Common myeloid progenitor, CD34-positive (primary cell): ENCODE results near the gene ONECUT3.

ENCODE experiments used
- CTCF ChIA-PET: fragments of 350-600 bp; sonication (Branson Sonifier 250); formaldehyde crosslinking; loops from one replicate; lab custom pipeline; 2021; ENCODE audit warnings: antibody characterized with exemption; lab: Charles Lee
- POLR2A ChIA-PET: fragments of 350-600 bp; sonication (Branson Sonifier 250); formaldehyde crosslinking; loops from one replicate; lab custom pipeline; 2021; ENCODE audit warnings: antibody characterized with exemption; lab: Charles Lee
- DNase-seq, 3 donors: peaks; one replicate each; pipeline versions ENCODE4 v3.0.0 to v3.0.0-alpha.2; 2013
- H3K27ac ChIP-seq, 2 experiments: 1 replicate in 1 of 2; 2 replicates in 1 of 2; pipeline ENCODE4 v1.7.0; 2013; ENCODE audit warnings: inconsistent platforms in 2 of 2, low read length in 2 of 2, mild to moderate bottlenecking in 2 of 2, low read depth in 1 of 2, moderate library complexity in 1 of 2; ENCODE audit not compliant: severe bottlenecking in 2 of 2, insufficient read depth in 1 of 2, poor library complexity in 1 of 2
- H3K27me3 ChIP-seq, 5 experiments: replicated peaks in 2 of 5; 1 replicate in 3 of 5; 2 replicates in 2 of 5; pipeline versions ENCODE4 v1.6.1 to v1.7.0; 2013; ENCODE audit warnings: low read length in 4 of 5, mild to moderate bottlenecking in 2 of 5, moderate library complexity in 2 of 5, inconsistent platforms in 1 of 5; ENCODE audit not compliant: insufficient read depth in 5 of 5, control insufficient read depth in 4 of 5
- H3K36me3 ChIP-seq, 4 experiments: 1 replicate in 2 of 4; 2 replicates in 2 of 4; pipeline versions ENCODE4 v1.6.1 to v1.7.0; 2013; ENCODE audit warnings: low read length in 3 of 4, control low read depth in 1 of 4, mild to moderate bottlenecking in 1 of 4; ENCODE audit not compliant: control insufficient read depth in 4 of 4, insufficient read depth in 4 of 4
- H3K4me1 ChIP-seq, 4 experiments: 1 replicate in 3 of 4; 2 replicates in 1 of 4; pipeline versions ENCODE4 v1.6.1 to v1.7.1; 2013; ENCODE audit warnings: low read length in 3 of 4, mild to moderate bottlenecking in 3 of 4, control low read depth in 1 of 4, inconsistent platforms in 1 of 4, moderate library complexity in 1 of 4; ENCODE audit not compliant: control insufficient read depth in 4 of 4, insufficient read depth in 4 of 4; ENCODE audit errors: control extremely low read depth in 1 of 4
- H3K4me3 ChIP-seq, 7 experiments: 1 replicate in 4 of 7; 2 replicates in 3 of 7; pipeline versions ENCODE4 v1.5.1 to v1.7.0; 2013; ENCODE audit warnings: mild to moderate bottlenecking in 7 of 7, low read length in 6 of 7, moderate library complexity in 6 of 7, inconsistent platforms in 2 of 7, low read depth in 2 of 7, control low read depth in 1 of 7; ENCODE audit not compliant: insufficient read depth in 4 of 7, control insufficient read depth in 1 of 7; ENCODE audit errors: extremely low read depth in 1 of 7
- H3K9me3 ChIP-seq, 5 experiments: 1 replicate in 4 of 5; 2 replicates in 1 of 5; pipeline versions ENCODE4 v1.6.1 to v1.7.1; 2013; ENCODE audit warnings: low read length in 4 of 5, mild to moderate bottlenecking in 2 of 5, inconsistent platforms in 1 of 5, low read depth in 1 of 5, moderate library complexity in 1 of 5; ENCODE audit not compliant: control insufficient read depth in 4 of 5, insufficient read depth in 2 of 5; ENCODE audit errors: control extremely low read depth in 1 of 5
- WGBS: methylation state at CpG from one replicate; pipeline ENCODE4 v1.1.5; 2013; ENCODE audit not compliant: insufficient coverage; 5-methylcytosine and 5-hydroxymethylcytosine counted together

Gene ONECUT3

DNA sequence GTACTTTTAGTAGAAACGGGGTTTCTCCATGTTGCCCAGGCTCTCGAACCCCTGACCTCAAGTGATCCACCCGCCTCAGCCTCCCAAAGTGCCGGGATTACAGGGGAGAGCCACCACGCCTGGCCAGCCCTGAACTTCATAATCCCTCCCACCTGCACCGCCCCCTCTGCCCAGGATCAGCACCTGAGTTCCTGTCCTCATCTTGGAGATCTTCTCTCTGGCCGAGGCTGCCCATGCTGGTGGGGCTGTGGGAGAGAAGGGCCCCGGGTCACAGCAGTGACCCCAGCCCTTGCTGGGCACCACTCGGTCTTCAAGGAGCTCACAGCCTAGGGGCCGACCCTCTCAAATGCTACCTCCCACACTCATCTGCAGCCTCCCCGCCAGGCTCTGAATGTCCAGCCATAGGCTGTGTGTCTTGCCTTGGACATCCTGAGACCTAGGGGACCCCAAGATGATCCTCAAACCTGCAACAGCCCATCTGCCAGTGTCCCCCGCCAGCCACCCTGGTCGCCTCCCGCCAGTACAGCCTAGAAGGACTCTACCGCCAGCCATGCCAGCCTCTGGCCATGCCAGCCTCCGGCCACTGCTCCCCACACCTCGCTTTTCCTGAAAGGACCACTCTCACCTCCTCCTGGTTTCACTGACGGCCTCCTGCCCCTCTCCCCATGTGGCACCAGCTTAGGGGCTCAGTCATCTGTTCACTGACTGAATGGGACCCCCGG is 57.3 kb downstream of the ONECUT3 start:
- DNase-seq = no peak

DNA sequence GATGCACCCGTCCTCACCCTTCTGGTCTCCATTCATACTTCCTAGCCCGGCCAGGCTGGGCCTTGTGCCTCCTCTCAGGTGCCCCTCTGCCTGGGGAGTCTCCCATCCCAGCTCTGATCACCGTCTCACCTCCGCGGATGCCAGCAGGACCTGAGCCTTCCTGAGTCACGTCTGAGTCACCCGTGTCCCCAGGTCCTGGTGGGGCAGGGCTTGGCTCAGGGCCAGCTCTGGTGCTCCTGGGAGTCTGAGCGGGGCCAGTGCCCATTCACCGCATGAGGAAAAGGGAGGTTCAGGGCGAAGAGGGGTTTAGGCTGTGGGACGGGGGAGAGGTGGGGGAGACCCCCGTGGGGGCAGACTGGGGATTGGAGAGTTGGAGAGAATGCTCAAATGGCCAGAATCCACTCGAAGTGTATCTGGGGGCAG is 58.2 kb downstream of the ONECUT3 start:
- Histone ChIP-seq H3K27me3 (no peaks in the 10 kb centered on the region), H3K4me3 (peak overlapping the region in 5 of 7 experiments; percentile 26 to 76 (median 60)), H3K27ac (no peak overlapping the region), H3K36me3 (peaks cover 0 to 21% (median 12%) of the 10 kb centered on the region in 4 experiments), H3K4me1 (peaks cover 0 to 25% (median 22%) of the 10 kb centered on the region in 4 experiments), H3K9me3 (no peaks in the 10 kb centered on the region)
- 26% methylated on average over 10 of the region's 13 CpGs for WGBS
- ChIA-PET POLR2A (no interaction called here), CTCF (interaction anchor here (0.8 to 1.4 kb wide), 2 partner anchors 10 to 15 kb away, joined by 3 read pairs; no protein-coding TSS in a partner anchor)
- DNase-seq = peak; percentile 40 to 58 (median 52)

More for the DNA sequence above, 57.3 kb downstream of the ONECUT3 start:
- Histone ChIP-seq H3K9me3 (no peaks in the 10 kb centered on the region), H3K4me3 (no peak overlapping the region), H3K27me3 (no peaks in the 10 kb centered on the region), H3K27ac (no peak overlapping the region), H3K36me3 (peaks cover 0 to 12% (median 8%) of the 10 kb centered on the region in 4 experiments), H3K4me1 (peaks cover 0 to 25% (median 22%) of the 10 kb centered on the region in 4 experiments)
- POLR2A ChIA-PET = no interaction called here
- WGBS = 93% methylated on average over 16 of the region's 19 CpGs
- CTCF ChIA-PET = interaction anchor here (0.8 to 2.2 kb wide), 3 partner anchors 9 to 138 kb away, joined by 3 to 10 read pairs (median 3); no protein-coding TSS in a partner anchor

DNA sequence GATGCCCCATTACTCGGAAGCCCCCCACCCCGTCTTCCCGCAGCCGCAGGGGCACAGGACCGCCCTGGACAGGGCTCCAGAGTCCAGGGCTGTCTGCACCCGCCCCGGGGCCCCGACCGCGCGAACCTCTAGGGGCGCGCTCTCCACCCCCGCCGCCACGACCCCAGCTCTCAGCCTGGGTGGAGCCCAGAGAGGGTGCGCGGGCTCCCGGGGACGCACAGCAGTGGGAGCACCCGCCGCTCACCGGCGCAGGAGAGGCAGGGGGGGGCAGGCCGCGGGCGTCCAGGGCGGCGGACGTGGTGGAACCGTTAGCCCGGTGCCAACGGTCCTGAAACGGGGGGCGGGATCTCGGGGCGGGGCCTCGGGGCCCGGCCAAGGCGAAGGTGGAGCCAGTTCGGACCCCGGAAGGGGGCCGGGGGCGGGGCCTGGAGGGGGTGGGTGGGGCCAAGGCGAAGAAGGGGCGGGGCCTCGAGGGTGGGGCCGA is 58.7 kb downstream of the ONECUT3 start, which contains the start of gene ATP8B3:
TSS of gene ATP8B3 (minus strand) at position 335 of the 484 bp plus-strand sequence. CDS start 540 bp downstream, outside the sequence.
- Histone ChIP-seq H3K9me3 (no peaks in the 10 kb centered on the region), H3K4me1 (peaks cover 0 to 25% (median 22%) of the 10 kb centered on the region in 4 experiments), H3K27me3 (no peaks in the 10 kb centered on the region), H3K4me3 (peak within 1 kb of the TSS; percentile 34 to 89 (median 69)), H3K27ac (peak within 1 kb of the TSS in 1 of 2 experiments; percentile 58), H3K36me3 (peaks cover 0 to 26% (median 17%) of the 10 kb centered on the region in 4 experiments)
- 0% methylated on average over 24 of the region's 48 CpGs for WGBS
- ChIA-PET POLR2A (no interaction called here), CTCF (interaction anchor here (0.6 kb wide), 1 partner anchor 132 kb away, joined by 4 read pairs; no protein-coding TSS in a partner anchor)
- peak in 1 of 3 donors; percentile 56 for DNase-seq

DNA sequence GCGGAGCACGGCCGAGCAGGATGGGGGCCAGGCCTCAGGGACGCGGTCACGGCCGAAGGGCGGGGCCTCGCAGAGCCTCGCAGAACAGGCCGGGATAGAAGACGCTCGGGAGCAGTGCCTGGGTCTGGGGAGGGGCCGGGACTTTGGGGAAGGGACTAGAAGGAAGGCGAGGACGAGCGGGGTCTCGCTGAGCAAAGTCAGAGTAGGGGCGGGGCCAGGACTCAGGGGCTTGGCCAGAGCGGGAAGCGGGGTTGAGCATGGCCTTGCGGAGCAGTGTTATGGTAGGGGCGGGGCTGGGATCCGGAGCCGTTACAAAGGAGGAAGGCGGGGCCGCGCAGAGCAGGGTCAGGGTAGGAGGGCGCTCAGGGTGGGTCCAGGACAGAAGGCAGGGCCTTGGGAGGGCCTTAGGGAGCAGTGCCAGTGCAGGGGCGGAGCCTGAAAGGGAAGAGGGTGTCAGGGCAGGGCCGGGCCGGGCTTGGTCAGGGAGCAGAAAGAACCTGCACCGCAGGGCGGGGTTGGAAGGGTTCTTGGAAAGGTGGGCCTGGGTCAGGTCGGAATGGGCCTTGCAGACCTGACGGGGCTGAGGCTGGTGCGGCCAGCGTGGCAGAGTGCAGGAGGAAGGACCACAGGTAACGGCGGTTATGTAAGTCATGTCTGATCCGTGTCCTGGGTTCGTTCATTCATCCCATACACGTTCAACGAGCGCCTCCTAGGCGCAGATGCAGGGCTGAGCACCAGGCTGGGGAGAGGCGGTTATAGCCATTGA is 59.3 kb downstream of the ONECUT3 start:
- Histone ChIP-seq H3K4me3 (peak overlapping the region; percentile 34 to 89 (median 69)), H3K4me1 (peaks cover 0 to 25% (median 22%) of the 10 kb centered on the region in 4 experiments), H3K27ac (peak overlapping the region in 1 of 2 experiments; percentile 58), H3K9me3 (no peaks in the 10 kb centered on the region), H3K36me3 (peaks cover 0 to 33% (median 22%) of the 10 kb centered on the region in 4 experiments), H3K27me3 (no peaks in the 10 kb centered on the region)
- peak; percentile 94 to 97 (median 97) for DNase-seq
- WGBS = 0% methylated on average over 43 of the region's 47 CpGs
- POLR2A ChIA-PET = no interaction called here
- CTCF ChIA-PET = interaction anchor here (0.6 to 2.4 kb wide), 3 partner anchors 13 to 133 kb away, joined by 4 to 17 read pairs (median 8); no protein-coding TSS in a partner anchor

DNA sequence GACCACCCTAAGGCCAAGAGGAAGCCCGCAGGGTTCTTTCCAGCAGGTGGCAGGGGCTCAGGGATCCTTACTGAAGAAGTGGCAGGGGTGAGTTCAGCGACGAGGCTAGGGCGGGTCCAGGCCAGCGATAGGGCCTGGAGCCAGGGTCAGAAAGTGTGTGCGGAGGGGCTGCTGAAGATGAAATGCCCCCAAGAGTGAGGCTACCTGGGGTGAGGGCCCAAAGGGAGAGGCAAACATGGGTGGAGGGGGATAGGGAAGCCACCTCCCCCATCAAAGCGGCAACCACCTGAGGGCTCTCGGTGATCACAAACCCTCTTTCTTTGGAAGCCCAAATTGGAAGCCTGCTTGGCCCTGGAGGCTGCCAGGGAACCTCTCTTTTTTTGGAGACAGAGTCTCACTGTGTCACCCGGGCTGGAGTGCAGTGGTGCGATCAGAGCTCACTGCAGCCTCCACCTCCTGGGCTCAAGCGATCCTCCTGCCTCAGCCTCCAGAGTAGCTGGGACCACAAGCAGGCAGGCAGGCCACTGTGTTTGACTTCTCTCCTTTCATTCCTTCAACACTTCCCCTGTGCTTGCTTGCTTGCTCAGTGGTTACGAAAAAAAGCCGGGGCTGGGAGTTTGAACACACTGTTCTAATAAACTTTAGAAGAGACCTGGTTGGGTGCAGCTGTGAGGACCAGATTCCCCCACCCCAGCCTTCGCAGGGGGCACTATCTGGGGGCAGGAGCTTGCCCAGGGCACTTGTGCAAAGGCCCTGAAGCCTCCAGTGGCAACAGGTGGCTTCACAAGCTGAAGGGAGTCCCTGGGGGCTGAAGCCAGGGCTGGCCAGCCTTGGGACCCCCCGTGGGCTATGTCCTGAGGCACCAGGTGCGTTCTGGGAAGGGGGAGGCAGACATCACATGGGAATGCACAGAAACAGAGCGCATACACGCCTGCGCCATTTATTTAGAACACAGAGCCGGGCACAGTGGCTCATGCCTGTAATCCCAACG is 60.2 kb downstream of the ONECUT3 start:
- Histone ChIP-seq H3K36me3 (peaks cover 0 to 41% (median 27%) of the 10 kb centered on the region in 4 experiments), H3K4me1 (peaks cover 0 to 25% (median 22%) of the 10 kb centered on the region in 4 experiments), H3K9me3 (no peaks in the 10 kb centered on the region), H3K27ac (peak overlapping the region in 1 of 2 experiments; percentile 58), H3K4me3 (peak overlapping the region in 6 of 7 experiments; percentile 63 to 89 (median 72)), H3K27me3 (no peaks in the 10 kb centered on the region)
- DNase-seq = no peak
- POLR2A ChIA-PET = no interaction called here
- CTCF ChIA-PET = interaction anchor here (0.8 to 2.5 kb wide), 7 partner anchors 11 to 35 kb away, joined by 3 to 17 read pairs (median 5); no protein-coding TSS in a partner anchor
- 72% methylated on average over 20 of the region's 21 CpGs for WGBS

DNA sequence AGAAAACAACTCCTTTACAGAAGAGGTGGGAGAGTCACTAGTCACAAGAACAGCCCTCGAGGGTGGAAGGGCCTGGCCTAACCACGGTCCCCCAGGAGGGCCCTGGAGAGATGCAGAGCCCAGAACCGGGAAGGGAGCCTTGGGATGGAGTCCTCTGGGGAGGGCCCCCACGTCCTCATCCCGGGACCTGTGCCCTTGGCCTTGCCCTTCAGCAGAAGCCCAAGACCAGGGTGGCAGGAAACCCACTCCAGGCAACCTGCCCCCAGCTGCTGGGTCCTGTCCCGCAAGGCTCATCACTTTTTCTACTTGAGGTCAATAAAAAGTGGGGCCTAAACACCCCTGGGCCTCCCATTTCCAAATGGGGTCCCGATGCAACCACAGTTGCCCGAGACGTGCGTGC is 61.1 kb downstream of the ONECUT3 start:
- Histone ChIP-seq H3K27ac (no peak overlapping the region), H3K27me3 (no peaks in the 10 kb centered on the region), H3K9me3 (no peaks in the 10 kb centered on the region), H3K4me3 (no peak overlapping the region), H3K4me1 (peaks cover 0 to 25% (median 22%) of the 10 kb centered on the region in 4 experiments), H3K36me3 (peaks cover 0 to 50% (median 31%) of the 10 kb centered on the region in 4 experiments)
- ChIA-PET POLR2A (interaction anchor here (0.6 kb wide), 1 partner anchor 336 kb away, joined by 3 read pairs; no protein-coding TSS in a partner anchor), CTCF (interaction anchor here (0.8 to 2.5 kb wide), 8 partner anchors 10 to 142 kb away, joined by 3 to 17 read pairs (median 4); no protein-coding TSS in a partner anchor)
- DNase-seq = no peak
- 98% methylated on average over 5 of the region's 10 CpGs for WGBS
